Astrocyte of the cerebellum (primary cell): ENCODE measurements around the gene ISCA2.

Experiments
- DNase-seq: peaks from one replicate; pipeline ENCODE4 v3.0.0-alpha.2; 2011; ENCODE audit warnings: low read depth
- H3K4me3 ChIP-seq: 2 replicates; pipeline ENCODE4 v1.5.1; 2011; ENCODE audit warnings: mild to moderate bottlenecking, low read depth, low read length, moderate library complexity
- in situ Hi-C: cut with HindIII; loops from 2 replicates; pipeline ENCODE4 v1.10.0; 2017; ENCODE audit warnings: low sequenced_read_pairs
- TF ChIP-seq, protein P1 (sequence below): IDR thresholded peaks from 2 replicates; pipeline ENCODE4 v1.5.1; 2012; ENCODE audit warnings: low read length, low read depth, moderate library complexity, mild to moderate bottlenecking; ENCODE audit errors: missing control alignments

ISCA2 gene

DNA sequence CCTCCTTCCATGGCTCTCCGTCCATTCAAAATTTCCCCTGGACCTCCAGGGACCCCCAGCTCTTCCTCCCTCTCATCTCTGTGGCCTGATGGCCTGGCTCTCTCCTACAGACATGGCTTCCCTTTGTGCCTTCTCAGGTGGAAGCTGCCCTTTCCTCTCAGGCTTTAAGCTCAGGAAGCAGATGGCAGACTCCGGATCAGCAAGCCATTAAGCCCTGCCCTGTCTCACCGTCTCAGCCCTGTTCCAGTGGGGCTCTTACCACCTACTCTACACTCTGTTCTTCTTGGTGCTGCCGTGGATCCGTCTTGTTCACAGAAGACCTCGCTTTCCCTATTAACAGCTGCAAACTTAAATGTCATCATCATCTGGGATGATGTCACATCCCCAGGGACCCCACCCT is 33.6 kb upstream of the ISCA2 start:
- no peak overlapping the region for H3K4me3 ChIP-seq
- no peak for DNase-seq
- TF ChIP-seq, protein P1, sequence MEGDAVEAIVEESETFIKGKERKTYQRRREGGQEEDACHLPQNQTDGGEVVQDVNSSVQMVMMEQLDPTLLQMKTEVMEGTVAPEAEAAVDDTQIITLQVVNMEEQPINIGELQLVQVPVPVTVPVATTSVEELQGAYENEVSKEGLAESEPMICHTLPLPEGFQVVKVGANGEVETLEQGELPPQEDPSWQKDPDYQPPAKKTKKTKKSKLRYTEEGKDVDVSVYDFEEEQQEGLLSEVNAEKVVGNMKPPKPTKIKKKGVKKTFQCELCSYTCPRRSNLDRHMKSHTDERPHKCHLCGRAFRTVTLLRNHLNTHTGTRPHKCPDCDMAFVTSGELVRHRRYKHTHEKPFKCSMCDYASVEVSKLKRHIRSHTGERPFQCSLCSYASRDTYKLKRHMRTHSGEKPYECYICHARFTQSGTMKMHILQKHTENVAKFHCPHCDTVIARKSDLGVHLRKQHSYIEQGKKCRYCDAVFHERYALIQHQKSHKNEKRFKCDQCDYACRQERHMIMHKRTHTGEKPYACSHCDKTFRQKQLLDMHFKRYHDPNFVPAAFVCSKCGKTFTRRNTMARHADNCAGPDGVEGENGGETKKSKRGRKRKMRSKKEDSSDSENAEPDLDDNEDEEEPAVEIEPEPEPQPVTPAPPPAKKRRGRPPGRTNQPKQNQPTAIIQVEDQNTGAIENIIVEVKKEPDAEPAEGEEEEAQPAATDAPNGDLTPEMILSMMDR: no peak
- in situ Hi-C loops: no loop called here

DNA sequence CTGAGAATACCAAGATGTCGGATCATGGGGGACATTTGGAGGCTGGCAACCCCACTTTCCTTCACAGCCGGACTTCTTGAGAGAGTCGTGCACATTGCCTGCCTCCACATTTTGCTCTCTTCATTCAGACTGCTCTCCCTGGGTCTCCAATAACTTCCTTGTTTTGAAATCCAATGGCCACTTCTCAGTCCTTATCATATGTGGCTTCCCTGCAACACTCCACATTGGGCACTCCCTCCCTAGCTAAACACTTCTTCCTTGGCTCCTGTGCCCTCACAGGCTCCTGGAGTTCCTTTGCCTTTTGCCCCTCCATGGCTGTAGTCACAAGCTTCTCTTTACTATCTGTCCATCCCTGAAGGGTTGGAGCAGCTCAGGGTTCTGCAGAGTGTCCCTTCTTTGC is 30.6 kb upstream of the ISCA2 start:
- H3K4me3 ChIP-seq: no peak overlapping the region
- TF ChIP-seq, protein P1: no peak
- in situ Hi-C loops: no loop called here
- no peak for DNase-seq

DNA sequence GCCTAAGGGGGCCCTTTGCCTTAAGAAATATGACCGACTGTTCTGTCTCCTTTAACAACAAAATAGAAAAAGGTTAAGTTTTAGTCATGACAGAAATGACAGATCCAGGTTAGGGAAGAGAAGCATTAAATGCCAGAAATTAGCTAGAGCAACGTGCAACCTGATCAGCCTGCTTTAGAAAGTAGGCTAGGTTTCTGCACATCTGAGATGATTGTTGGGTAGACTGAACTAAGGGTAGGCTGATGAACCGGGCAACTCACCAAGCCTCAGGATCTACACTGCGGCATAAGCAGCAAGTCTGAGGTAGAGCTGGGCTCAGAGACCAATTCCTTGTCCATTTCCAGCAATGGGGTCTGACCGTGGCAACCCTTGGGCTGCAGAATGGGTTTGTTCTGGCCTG is 29.9 kb upstream of the ISCA2 start:
- TF ChIP-seq, protein P1: no peak
- H3K4me3 ChIP-seq: no peak overlapping the region
- in situ Hi-C loops: no loop called here
- no peak for DNase-seq

DNA sequence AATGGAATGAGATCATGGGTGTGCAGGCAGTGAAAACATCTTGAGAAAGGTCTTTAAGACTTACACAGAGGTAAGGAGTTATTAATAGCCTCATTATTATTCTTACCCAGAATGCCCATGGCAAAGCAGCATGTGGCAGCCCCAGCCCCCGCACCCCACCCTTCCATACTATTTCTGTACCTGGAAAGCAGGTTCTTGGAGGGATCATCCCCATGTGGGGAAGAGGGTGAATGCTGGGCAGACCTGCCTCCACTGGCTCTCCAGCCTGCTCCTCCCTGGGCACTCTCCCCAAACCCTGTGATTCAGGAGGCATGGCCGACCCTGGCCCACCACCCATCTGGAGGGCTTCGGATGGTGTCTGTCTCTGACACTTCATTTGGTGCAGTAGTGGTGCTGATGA is 28.8 kb upstream of the ISCA2 start:
- TF ChIP-seq, protein P1: no peak
- no peak for DNase-seq
- H3K4me3 ChIP-seq: no peak overlapping the region
- in situ Hi-C loops: no loop called here

DNA sequence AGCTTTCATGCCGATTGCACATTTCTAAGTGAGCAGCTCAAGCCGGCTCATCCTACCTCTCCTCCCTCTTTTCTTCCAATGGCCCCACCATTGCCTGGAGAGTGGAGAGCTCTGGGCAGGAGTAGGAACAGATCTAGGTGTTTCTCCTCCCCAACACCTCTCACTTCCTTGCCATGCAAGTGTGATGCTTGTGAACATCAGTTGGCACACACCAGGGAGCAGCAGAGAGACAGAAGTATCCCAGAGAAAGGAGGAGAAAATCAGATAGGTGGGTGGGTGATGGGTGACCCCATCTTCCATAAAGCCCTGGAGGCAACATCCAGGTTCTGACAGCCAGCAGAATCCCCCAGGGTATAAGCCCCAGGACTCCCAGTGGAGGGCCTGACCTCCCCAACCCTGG is 28.2 kb upstream of the ISCA2 start:
- no peak for DNase-seq
- in situ Hi-C loops: no loop called here
- TF ChIP-seq, protein P1: no peak
- no peak overlapping the region for H3K4me3 ChIP-seq

DNA sequence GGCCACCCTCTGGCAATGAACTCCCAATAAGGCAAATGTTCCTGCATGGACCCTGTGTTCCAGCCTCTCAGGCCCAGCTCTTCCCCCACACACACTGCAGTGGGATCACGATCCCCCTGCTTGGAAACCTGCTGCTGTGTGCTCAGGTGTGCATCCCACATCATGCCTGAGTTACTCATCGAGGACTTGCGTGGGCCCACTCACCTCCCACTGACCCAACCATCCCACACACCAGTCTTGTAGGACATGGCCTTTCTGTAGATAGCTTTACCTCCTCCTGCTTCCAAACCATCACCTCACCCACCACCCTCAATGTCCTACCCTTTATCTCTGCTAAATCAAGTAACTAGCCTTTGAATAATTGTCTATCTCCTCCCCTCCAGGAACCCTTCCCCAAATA is 25.1 kb upstream of the ISCA2 start:
- H3K4me3 ChIP-seq: no peak overlapping the region
- in situ Hi-C loops: no loop called here
- TF ChIP-seq, protein P1: no peak
- DNase-seq: no peak
